HTR-8/SVneo (cell line): ENCODE results near the gene CUEDC1.
"Not testable (repeated sequence)": the region's sequence is repeated elsewhere in the genome, so short reads cannot be mapped to it uniquely, and the experiment has no call there.

Source experiments
- DNase-seq: peaks from one replicate; pipeline ENCODE4 v3.0.0; 2011; ENCODE audit warnings: low spot score, mixed read lengths; ENCODE audit not compliant: insufficient read length
- FAIRE-seq: peaks from 2 replicates; lab custom pipeline; 2011; peaks lifted over from hg19 to GRCh38; lab: Jason Lieb, UNC

The CUEDC1 gene

DNA sequence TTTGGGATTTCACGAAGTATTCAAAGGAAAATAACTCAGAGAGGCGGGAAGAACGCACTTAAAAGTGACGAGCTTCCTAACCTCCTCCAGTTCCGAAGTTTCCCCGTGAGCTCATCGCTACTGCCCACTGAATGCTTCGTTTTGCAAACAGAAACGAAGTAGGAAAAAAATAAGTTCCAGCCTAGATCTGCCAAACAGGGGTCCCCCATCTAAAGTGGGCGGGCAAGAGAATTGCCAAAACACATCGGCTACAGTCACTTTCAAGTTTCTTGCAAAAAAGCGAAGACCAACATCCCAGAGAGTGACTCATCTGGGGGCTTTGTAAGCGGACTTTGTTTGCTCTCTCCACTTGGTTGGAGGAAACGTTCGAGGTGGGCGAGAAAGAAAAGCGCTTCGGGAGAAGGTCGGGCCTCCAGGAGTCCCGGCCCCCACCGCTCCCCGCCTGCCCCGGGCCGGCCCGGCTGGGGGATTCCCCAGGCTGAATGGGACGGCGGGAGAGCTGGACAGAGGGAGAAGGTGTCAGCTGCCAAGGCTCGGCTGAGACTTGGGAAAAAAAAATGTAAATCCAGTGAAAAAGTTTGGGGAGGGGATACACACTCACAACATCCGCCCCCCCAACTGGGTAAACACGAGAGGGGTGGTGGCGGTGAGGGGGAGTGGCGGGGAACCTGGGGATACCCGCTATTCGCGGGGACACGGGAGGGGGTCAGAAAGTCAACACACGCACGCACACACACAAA, 31.8 kb upstream of the CUEDC1 start:
- FAIRE-seq (peak; percentile 83), DNase-seq (peak; percentile 43)

DNA sequence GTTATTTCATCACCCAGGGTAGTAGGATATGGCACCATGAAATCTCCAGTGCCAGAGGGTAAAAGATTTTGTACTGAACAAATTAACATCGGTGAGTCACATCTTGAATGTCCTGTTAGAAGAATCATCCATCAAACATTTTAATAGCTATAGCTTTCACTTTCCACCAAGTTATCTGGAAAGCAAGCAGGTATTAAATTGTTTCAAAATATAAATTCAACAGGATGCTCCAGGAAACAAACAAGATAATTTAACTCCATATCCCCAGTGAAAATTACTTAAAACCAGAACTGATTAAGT, 30.4 kb upstream of the CUEDC1 start:
- FAIRE-seq, result peak; percentile 55
- peak; percentile 86 for DNase-seq

DNA sequence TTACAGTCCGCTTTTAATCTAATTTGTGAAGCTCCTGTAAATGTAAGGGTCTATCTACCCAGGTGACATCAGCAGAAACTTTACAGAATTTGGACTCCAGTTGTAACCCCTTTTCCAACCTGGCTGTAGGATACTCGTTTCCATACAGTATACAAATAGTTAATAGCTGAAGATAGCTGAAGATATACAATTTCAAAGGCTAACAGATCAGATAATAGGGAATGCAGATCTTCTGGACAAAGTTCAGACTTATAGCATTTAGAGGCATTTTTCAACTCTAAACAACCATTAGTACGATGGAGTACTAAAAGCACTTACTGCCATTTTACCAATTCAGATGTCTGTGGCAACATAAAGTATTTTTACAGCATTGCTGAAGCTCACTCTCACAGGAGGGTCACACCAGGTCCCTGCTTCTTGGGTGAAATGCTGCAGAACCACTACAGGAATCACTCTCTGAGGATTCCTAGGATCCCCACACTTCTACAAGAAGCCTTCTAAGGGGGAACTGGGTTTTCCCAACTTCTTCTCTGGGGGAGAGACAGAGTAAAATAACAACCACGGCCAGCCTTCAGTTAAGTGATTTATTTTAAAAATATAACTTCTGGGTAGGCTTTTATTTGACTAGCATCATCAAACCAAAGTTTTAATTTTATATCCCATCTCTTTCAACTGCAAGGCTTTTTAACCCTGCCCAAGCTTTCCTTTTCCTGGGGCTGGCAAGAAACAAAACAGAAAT, 29.9 kb upstream of the CUEDC1 start:
- DNase-seq, result no peak
- FAIRE-seq, result no peak

DNA sequence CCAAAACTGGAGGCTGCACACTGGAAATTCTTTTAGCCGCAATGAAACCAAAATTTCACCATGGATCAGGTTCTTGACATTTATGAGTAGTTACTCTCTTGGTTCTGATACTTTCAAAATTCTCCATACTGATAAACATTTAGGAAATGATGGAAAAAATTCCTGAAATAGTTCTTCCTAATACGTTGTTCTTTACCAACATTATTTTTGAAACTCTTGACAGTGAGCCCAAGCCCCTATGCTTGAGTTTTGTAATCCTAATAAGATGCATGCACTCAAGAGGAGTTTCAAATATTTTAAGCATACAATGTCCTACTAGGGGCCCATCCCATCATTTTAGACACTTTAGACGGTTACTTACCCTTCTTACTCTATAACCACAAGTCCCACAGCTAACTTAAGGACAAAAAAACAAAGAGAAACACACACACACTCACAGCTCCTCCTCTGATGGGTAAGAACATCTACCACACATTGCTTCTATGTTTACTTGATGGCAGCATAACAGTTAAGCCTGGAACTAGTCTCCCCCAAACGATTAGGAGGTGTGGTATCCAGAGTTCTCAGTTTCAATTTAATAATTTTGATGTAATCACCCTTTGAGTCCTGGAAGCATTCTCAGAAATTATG, 29.2 kb upstream of the CUEDC1 start:
- FAIRE-seq, result no peak
- no peak for DNase-seq

DNA sequence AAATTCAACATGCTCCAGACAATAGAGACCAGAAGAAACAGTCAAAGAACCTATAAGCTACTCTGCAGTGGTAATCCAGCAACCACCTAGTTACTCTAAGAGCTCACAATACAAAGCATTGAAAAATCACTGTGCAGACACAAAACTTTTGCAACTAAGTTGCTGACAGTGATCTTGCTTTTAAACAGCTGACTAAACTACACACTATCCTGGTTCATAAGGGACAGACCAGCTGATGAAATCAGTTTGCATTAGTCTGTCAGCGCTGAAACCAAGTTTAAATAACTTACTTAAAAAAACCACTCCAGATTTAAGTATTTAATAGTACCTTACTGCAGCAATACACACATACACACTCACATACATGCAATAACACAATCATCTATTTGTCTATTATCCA, 28.2 kb upstream of the CUEDC1 start:
- no peak for DNase-seq
- FAIRE-seq, result no peak

DNA sequence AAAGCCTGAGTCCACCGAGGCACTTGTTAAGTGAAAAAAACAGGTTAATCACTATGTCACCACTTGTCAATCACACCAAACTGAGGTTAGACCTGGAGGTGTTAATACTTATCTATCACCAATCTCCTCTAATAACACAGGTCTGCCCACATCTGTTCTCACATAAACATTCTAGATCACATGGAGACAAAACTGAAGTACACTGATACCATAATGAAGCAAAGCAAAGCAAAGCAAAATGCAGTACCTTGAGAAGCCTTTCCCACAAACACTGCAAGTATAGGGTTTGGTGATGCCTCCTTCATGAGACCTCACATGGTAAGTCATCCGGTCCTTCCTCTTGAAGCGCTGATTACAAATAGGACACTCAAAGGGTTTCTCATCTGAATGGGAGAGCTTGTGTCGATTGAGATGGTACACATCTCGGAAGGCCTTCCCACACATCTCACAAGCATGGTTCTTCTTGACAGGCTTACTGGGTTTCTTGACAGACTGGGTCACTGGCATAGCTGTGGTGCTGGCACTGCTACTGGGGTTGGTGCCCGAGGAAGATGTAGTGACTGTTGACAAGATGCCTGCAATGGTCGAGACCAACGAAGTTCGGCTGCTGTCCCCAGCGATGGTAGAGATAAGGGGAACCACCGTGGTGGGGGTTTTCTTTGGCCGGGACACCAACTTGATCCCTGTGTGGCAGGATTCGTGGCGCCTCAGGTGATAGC, 27.4 kb upstream of the CUEDC1 start:
- DNase-seq, result no peak
- FAIRE-seq, result peak; percentile 85

DNA sequence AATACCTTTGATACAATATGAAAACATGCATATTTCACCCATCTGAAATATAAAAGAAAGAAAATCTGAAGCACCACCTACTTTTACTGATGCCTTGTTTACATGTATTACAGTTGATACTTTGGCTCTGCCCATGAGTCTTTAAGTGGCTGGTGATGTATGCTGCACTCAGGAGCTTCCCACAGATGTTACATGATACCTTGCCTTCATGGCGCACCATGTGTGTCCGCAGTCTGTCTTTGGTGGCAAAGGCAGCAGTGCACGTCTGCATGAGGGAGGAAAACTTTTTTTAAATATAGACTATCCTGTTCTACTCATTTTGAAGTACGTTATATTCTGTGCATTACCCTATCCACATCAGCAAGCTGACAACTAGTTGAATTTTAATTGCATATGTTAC, 25.3 kb upstream of the CUEDC1 start:
- FAIRE-seq, result peak; percentile 13

DNA sequence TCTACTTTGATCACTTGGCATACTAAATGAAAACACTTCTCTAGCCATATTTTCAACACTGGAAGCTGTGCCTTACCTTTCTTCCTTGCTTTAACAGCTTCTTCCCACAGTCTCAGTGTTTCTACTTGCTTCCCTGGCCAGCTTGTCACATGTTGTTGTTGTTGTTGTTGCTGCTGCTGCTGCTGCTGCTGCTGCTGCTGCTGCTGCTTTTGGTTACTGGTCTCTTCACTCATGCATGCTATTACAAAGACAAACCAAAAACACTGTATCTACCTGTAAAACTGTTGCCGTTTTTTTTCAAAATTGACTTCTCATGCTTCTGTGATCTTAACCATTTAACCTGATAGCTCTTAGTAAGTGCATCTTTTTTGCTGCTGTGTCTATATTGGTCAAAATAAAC, 23.9 kb upstream of the CUEDC1 start:
- FAIRE-seq, result peak; percentile 31
- DNase-seq, result no peak

More for the DNA sequence above, 25.3 kb upstream of the CUEDC1 start:
- no peak for DNase-seq

DNA sequence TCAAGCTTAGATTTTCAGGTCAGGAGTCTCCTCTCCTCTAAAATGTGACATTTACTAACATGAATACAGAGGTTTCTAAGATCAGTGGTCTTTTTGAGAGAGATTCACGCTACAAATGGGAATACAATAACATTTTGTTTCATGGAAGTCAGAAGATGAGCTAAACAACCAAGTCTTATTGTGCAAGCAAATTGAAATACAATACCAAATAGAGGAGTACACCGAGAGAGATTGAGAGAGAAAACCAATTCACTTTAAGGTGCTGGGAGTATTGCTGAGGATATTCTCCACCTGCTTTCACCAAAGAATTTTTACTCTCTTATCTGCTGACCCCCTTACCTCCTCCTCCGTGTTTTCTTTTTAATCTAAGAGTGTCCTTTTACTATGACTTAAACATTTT, 21.4 kb upstream of the CUEDC1 start:
- DNase-seq (no peak), FAIRE-seq (no peak)

DNA sequence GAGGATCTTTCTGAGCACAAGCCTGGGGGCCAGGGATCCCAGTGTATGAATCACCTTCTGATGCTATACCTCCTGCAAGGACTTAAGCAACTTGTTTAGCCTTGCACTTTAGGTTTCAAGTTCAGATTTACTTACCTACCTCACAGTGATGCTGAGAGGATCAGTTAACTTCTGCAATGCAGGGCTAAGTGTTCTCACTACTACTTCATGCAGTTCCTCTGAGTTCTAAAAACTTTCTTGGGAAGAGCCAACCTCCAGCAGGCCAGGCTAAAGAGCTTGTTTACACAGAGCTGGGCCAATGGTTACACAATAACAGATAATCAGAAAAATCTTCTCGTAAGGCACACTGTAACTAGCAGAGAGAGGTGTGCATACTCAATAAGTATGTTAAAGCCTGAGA, 19.8 kb upstream of the CUEDC1 start:
- DNase-seq, result no peak
- no peak for FAIRE-seq

DNA sequence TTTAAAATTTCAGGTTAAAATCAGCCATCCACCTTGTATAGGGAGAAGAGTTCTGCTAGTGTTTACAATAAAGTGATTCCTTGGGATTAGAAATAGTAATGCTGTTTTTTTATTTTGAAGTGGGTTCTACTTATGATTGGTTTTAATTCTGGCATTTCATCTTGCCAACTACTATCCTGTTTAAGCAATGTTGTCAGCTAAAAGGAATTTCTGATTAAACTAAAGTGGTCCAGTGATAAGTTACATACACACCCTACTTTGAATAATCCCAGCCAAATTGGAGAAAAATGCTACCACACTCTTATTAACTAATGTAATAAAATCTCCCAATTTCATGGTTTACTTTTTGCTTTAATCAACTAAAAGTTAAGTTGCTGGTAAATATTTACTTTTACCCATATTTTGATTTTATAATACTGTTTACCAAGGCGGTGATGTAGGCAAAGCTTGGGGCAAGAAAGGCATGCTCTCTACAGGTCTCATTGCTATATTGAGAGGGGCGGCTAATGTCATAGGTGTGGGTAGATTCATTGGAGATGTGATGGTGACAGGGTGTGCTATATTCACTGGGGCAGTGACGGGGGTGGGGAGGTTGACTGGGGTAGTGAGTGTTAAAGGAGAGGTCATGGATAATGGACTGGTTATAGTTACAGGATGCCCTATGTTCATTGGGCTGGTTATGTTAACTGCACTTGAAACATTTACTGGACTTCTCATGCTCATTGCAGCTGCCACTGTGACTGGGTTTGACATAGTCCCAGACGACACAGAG, 19.0 kb upstream of the CUEDC1 start:
- peak; percentile 13 for FAIRE-seq
- DNase-seq, result not testable (repeated sequence)

DNA sequence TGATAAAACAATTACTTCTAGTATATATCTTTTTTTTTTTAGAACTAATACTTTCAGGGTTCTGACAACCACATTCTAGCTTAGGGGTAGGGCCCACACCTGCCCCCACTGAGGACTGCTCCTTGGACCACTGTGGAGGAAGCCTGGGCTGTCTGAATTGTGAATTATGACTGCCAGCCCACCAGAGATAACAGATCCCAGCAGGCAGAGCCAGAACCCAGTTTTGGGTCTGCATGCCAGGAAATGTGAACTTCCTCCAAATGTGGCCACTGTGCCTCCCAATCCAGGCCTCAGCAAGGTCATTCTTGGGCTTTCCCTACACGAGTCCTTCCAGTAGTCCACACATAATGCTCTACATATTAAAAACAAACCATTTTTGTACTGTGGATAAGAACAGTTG, 16.9 kb upstream of the CUEDC1 start:
- DNase-seq (no peak), FAIRE-seq (no peak)

DNA sequence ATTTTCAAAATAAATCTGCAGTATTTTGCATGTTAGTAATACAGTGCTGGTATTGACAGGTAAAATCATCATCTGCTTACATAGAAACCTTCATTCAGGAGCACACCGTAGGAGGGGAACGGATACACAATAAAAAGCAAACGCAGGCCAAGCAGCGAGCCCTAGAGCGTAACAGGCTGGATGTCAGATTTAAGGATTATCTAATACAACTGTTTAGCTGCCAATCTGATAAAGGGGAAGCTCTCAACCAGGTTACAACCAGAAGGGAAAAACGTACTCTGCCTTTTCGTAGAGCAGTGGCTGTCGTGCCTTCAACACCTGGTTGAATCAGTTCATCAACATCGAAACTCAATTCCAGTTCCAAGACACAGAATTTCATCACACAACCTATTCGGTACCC, 16.4 kb upstream of the CUEDC1 start:
- DNase-seq, result no peak
- FAIRE-seq, result peak; percentile 51

DNA sequence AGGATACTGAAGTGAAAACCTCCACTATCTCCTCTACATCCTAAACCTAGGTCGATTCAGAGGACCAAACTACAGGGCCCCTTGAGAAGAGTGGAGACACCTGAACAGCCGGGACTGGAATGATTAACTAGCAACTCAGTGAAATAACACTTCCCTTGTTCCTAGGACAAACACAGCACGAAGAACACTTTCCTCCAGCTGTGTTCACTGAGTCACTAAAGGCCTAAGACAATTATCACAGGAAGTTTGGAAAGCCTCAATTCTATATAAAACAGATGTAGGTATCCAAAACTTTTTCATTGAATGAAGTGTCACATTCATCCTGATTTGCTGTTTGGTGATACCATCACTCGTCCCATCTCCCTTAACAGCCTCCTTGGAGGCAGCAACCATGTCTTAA, 15.5 kb upstream of the CUEDC1 start:
- no peak for DNase-seq
- FAIRE-seq, result no peak

DNA sequence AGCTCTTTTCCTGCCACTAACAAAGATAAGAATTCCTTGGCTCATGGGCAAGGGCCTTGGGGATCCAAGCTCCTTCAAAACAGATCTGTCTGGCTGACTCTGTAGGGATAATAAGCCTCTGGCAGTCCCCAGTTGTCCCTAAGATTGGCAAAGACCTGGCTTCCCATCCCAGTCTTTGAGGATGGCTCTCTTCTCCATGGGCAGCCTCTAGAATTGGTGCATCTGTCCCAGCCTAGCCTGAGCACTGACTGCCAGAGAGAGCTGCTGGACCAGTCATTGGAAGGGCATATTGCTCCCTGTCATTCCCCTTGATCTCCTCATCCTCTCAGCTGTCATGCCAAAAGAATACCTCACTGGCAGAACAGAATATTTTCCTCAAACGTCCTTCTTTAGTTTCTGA, 13.2 kb upstream of the CUEDC1 start:
- DNase-seq (no peak), FAIRE-seq (no peak)

DNA sequence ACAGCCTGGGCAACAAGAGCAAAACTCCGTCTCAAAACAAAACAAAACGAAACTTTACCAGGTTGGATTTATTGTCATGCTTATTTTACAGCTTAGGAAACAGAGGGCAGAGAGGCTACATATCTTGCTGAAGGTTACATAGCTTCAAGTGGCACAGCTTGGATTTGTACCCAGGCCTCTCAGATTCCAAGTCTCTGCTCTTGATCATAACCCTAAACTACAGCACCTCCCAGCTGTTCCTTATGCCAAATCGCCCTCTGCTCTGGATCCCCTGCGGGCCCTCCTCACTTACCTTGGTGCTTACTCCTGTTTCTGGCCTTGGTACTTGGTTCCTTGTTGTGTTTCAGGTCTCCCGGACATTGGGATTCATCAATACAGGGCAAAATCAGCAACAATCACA, 11.7 kb upstream of the CUEDC1 start:
- FAIRE-seq (no peak), DNase-seq (no peak)

DNA sequence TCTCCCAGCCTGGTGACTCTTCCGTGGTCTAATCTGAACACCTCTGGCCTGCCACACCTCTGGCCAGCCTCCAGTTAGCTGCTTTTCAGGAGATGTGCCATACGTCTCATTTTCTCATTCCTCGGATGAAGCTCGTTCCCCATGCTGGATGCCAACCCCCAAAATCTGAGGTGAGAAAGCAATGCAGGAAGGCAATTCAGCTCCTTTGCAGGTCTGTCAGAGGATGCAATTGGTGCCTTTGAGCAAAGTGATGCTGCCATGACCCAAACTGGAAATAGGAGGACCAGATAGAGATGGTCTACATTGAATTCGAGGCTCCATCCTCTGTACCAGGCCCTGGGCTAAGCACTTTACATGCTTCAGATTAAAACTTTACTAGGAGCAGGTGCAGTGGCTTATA, 11.0 kb upstream of the CUEDC1 start:
- FAIRE-seq, result no peak
- no peak for DNase-seq

DNA sequence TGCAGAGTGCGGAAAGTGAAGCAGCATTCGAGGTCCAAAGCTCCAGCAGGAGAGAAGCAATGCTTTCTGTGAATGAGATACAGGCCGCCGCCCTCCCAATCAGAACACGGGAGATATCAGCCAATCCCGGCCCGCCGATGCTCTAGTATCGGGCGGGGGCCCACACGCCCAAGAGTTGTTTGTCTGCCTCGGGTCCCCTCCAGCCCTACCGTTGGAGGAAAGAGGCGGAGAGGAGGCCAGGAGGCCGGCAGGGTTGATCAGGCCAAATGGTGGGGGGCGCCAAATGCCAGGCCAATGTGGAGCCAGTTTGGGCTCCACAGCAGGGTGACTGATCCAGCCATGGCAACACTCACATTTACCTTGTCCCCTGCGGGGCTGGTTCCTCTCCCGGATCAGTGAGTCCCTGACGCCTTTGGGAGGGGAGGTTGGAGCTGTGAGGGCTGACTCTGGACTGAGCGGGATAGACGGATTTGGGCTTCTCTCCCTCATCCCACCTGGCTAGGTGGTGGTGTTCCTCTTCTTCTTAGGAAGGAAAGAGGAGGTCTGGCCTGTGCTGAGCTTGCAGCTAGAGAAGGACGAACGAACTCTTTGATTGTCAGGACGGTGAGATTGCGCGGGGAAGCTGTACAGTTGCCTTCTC, 10.4 kb upstream of the CUEDC1 start:
- no peak for DNase-seq
- FAIRE-seq, result peak; percentile 31

DNA sequence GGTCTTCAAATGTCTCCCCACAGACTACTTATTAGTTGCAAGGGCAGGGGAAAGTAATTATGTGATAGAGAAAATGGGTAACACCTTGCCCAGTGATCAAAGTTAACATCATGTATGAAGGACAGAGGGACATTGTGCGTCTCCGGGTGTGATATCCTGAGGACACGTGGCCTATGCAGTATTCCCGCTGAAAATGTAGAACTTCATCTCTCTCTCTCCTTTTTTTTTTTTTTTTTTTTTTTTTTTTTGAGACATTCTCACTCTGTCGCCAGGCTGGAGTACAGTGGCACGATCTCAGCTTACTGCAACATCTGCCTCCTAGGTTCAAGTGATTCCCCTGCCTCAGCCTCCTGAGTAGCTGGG, 7.9 kb upstream of the CUEDC1 start:
- DNase-seq (no peak), FAIRE-seq (no peak)
